Muscle layer of colon (tissue), 2 donors: ENCODE results near the gene SZRD1.

Experiments
- H3K27ac ChIP-seq: one replicate; pipeline ENCODE4 v1.7.0; 2013; ENCODE audit warnings: low read depth, mild to moderate bottlenecking, low read length, moderate library complexity
- H3K27me3 ChIP-seq, 2 donors: one replicate each; pipeline ENCODE4 v1.7.0; 2013; ENCODE audit warnings: low read length in 2 of 2, mild to moderate bottlenecking in 2 of 2; ENCODE audit not compliant: insufficient read depth in 2 of 2, control insufficient read depth in 1 of 2
- H3K36me3 ChIP-seq: one replicate; pipeline ENCODE4 v1.7.0; 2013; ENCODE audit warnings: mild to moderate bottlenecking, low read length; ENCODE audit not compliant: insufficient read depth
- H3K4me1 ChIP-seq: one replicate; pipeline ENCODE4 v1.7.0; 2013; ENCODE audit warnings: mild to moderate bottlenecking, low read length; ENCODE audit not compliant: insufficient read depth
- H3K4me3 ChIP-seq, 2 donors: one replicate each; pipeline ENCODE4 v1.7.0; 2013; ENCODE audit warnings: low read length in 2 of 2, low read depth in 1 of 2, mild to moderate bottlenecking in 1 of 2, moderate library complexity in 1 of 2
- H3K9ac ChIP-seq: one replicate; pipeline ENCODE4 v1.7.0; 2013; ENCODE audit warnings: low read length
- H3K9me3 ChIP-seq: one replicate; pipeline ENCODE4 v1.7.0; 2013; ENCODE audit warnings: mild to moderate bottlenecking, low read length
- donor health status: abdominal sarcoma.
- donor health status: Adenocarcinoma of cecum.

The SZRD1 gene

GRCh38 chr1:16369821-16370220 is 2.8 kb downstream of the SZRD1 start:
- Histone ChIP-seq H3K4me1 (peaks cover 31% of the 10 kb centered on the region), H3K9me3 (no peaks in the 10 kb centered on the region), H3K4me3 (no peak overlapping the region), H3K36me3 (no peaks in the 10 kb centered on the region), H3K27ac (no peak overlapping the region), H3K9ac (no peak overlapping the region), H3K27me3 (no peaks in the 10 kb centered on the region)

- Histone ChIP-seq H3K4me1 (peaks cover 40% of the 10 kb centered on the region), H3K9ac (no peak overlapping the region), H3K36me3 (no peaks in the 10 kb centered on the region), H3K27me3 (no peaks in the 10 kb centered on the region), H3K4me3 (no peak overlapping the region), H3K27ac (no peak overlapping the region), H3K9me3 (no peaks in the 10 kb centered on the region)
Measured at GRCh38 chr1:16371725-16372124, 4.7 kb downstream of the SZRD1 start.

- Histone ChIP-seq H3K9ac (no peak overlapping the region), H3K36me3 (no peaks in the 10 kb centered on the region), H3K4me3 (no peak overlapping the region), H3K9me3 (no peaks in the 10 kb centered on the region), H3K27me3 (no peaks in the 10 kb centered on the region), H3K4me1 (peaks cover 50% of the 10 kb centered on the region), H3K27ac (no peak overlapping the region)
Measured at GRCh38 chr1:16372535-16373285, 5.7 kb downstream of the SZRD1 start.

GRCh38 chr1:16374266-16374665 is 7.2 kb downstream of the SZRD1 start:
- H3K4me1 ChIP-seq, result peaks cover 42% of the 10 kb centered on the region
- no peaks in the 10 kb centered on the region for H3K36me3 ChIP-seq
- no peak overlapping the region for H3K4me3 ChIP-seq
- no peak overlapping the region for H3K9ac ChIP-seq
- no peak overlapping the region for H3K27ac ChIP-seq
- H3K27me3 ChIP-seq, result no peaks in the 10 kb centered on the region
- H3K9me3 ChIP-seq, result no peaks in the 10 kb centered on the region

- Histone ChIP-seq H3K36me3 (no peaks in the 10 kb centered on the region), H3K4me3 (peak overlapping the region in 1 of 2 donors; percentile 14), H3K9me3 (no peaks in the 10 kb centered on the region), H3K27me3 (no peaks in the 10 kb centered on the region), H3K27ac (peak overlapping the region; percentile 30), H3K9ac (no peak overlapping the region), H3K4me1 (peaks cover 40% of the 10 kb centered on the region)
Measured at GRCh38 chr1:16375521-16376340, 8.7 kb downstream of the SZRD1 start.

GRCh38 chr1:16376971-16377370 is 9.9 kb downstream of the SZRD1 start:
- H3K27me3 ChIP-seq, result no peaks in the 10 kb centered on the region
- H3K36me3 ChIP-seq, result no peaks in the 10 kb centered on the region
- peaks cover 40% of the 10 kb centered on the region for H3K4me1 ChIP-seq
- H3K27ac ChIP-seq, result no peak overlapping the region
- no peak overlapping the region for H3K4me3 ChIP-seq
- no peak overlapping the region for H3K9ac ChIP-seq
- no peaks in the 10 kb centered on the region for H3K9me3 ChIP-seq

GRCh38 chr1:16378443-16378842 is 11.4 kb downstream of the SZRD1 start:
- Histone ChIP-seq H3K9me3 (no peaks in the 10 kb centered on the region), H3K36me3 (no peaks in the 10 kb centered on the region), H3K27ac (no peak overlapping the region), H3K4me1 (peaks cover 35% of the 10 kb centered on the region), H3K4me3 (no peak overlapping the region), H3K27me3 (no peaks in the 10 kb centered on the region), H3K9ac (no peak overlapping the region)

GRCh38 chr1:16380868-16381267 is 13.8 kb downstream of the SZRD1 start:
- Histone ChIP-seq H3K9me3 (no peaks in the 10 kb centered on the region), H3K4me3 (no peak overlapping the region), H3K27me3 (no peaks in the 10 kb centered on the region), H3K36me3 (no peaks in the 10 kb centered on the region), H3K9ac (no peak overlapping the region), H3K4me1 (peaks cover 39% of the 10 kb centered on the region), H3K27ac (no peak overlapping the region)

- no peak overlapping the region for H3K27ac ChIP-seq
- H3K36me3 ChIP-seq, result no peaks in the 10 kb centered on the region
- H3K4me1 ChIP-seq, result peaks cover 39% of the 10 kb centered on the region
Measured at GRCh38 chr1:16383888-16384287, 16.8 kb downstream of the SZRD1 start.

GRCh38 chr1:16385659-16386453 is 18.8 kb downstream of the SZRD1 start:
- H3K36me3 ChIP-seq, result no peaks in the 10 kb centered on the region
- peak overlapping the region; percentile 67 for H3K27ac ChIP-seq

More at GRCh38 chr1:16383888-16384287, 16.8 kb downstream of the SZRD1 start:
- Histone ChIP-seq H3K27me3 (no peaks in the 10 kb centered on the region), H3K4me3 (no peak overlapping the region), H3K9ac (no peak overlapping the region), H3K9me3 (no peaks in the 10 kb centered on the region)

GRCh38 chr1:16386454-16387113 is 19.5 kb downstream of the SZRD1 start:
- H3K27ac ChIP-seq, result peak overlapping the region; percentile 67
- peak overlapping the region in 1 of 2 donors; percentile 3 for H3K4me3 ChIP-seq
- no peak overlapping the region for H3K9ac ChIP-seq
- no peaks in the 10 kb centered on the region for H3K36me3 ChIP-seq
- peaks cover 43% of the 10 kb centered on the region for H3K4me1 ChIP-seq
- H3K27me3 ChIP-seq, result no peaks in the 10 kb centered on the region
- no peaks in the 10 kb centered on the region for H3K9me3 ChIP-seq

More at GRCh38 chr1:16385659-16386453, 18.8 kb downstream of the SZRD1 start:
- Histone ChIP-seq H3K27me3 (no peaks in the 10 kb centered on the region), H3K4me1 (peaks cover 39% of the 10 kb centered on the region), H3K4me3 (peak overlapping the region in 1 of 2 donors; percentile 3), H3K9ac (no peak overlapping the region), H3K9me3 (no peaks in the 10 kb centered on the region)
